Endodermal cell (in vitro differentiated cells): ENCODE data around the gene TMEM121. TPM values are rescaled to one million over a fixed set of nuclear protein-coding genes. Genes with fewer than 3 reads are reported as not detected.
"Not testable (repeated sequence)": the region's sequence is repeated elsewhere in the genome, so short reads cannot be mapped to it uniquely, and the experiment has no call there.

Source experiments
- DNase-seq: peaks from one replicate; pipeline ENCODE4 v3.0.0-alpha.2; 2017
- H3K27ac ChIP-seq: 2 replicates; pipeline ENCODE4 v1.5.1; 2013; ENCODE audit warnings: mild to moderate bottlenecking, low read depth, low read length, moderate library complexity
- H3K27me3 ChIP-seq: 2 replicates; pipeline ENCODE4 v1.6.1; 2013; ENCODE audit warnings: mild to moderate bottlenecking, low read length, moderate library complexity; ENCODE audit not compliant: insufficient read depth, control insufficient read depth, poor library complexity, severe bottlenecking
- H3K36me3 ChIP-seq: 2 replicates; pipeline ENCODE4 v1.7.0; 2013; ENCODE audit warnings: mild to moderate bottlenecking, low read length, moderate library complexity; ENCODE audit not compliant: control insufficient read depth, insufficient read depth
- H3K4me1 ChIP-seq: one replicate; pipeline ENCODE4 v1.7.0; 2013; ENCODE audit warnings: low read length; ENCODE audit not compliant: control insufficient read depth, insufficient read depth
- H3K4me3 ChIP-seq: 2 replicates; pipeline ENCODE4 v1.5.1; 2013; ENCODE audit warnings: mild to moderate bottlenecking, low read length, moderate library complexity
- H3K9ac ChIP-seq: 2 replicates; pipeline ENCODE4 v1.6.1; 2013; ENCODE audit warnings: mild to moderate bottlenecking, low read length, moderate library complexity; ENCODE audit not compliant: poor library complexity, severe bottlenecking; ENCODE audit errors: extremely low read depth
- H3K9me3 ChIP-seq: 2 replicates; pipeline ENCODE4 v1.6.1; 2013; ENCODE audit warnings: mild to moderate bottlenecking, low read length, moderate library complexity; ENCODE audit not compliant: control insufficient read depth
- H3K27ac Mint-ChIP-seq: 2 replicates; pipeline ENCODE4 v1.8.0; 2020; ENCODE audit warnings: mixed read lengths
- H3K27me3 Mint-ChIP-seq: 2 replicates; pipeline ENCODE4 v1.8.0; 2021; ENCODE audit warnings: mild to moderate bottlenecking, mixed read lengths; ENCODE audit not compliant: insufficient read depth
- H3K36me3 Mint-ChIP-seq: 2 replicates; pipeline ENCODE4 v1.8.0; 2020; ENCODE audit warnings: low read depth, mixed read lengths
- H3K4me1 Mint-ChIP-seq: 2 replicates; pipeline ENCODE4 v1.8.0; 2020; ENCODE audit warnings: mixed read lengths
- H3K4me3 Mint-ChIP-seq: 2 replicates; pipeline ENCODE4 v1.8.0; 2020; ENCODE audit warnings: mild to moderate bottlenecking, moderate library complexity, mixed read lengths
- H3K9me3 Mint-ChIP-seq: 2 replicates; pipeline ENCODE4 v1.8.0; 2020; ENCODE audit warnings: mild to moderate bottlenecking, mixed read lengths
- CTCF ChIP-seq: fragments of 200-600 bp; sonication (generic); conservative IDR thresholded peaks from 2 replicates; pipeline ENCODE4 v1.5.0; 2021; ENCODE audit warnings: antibody characterized with exemption, mild to moderate bottlenecking
- WGBS, 2 experiments: methylation state at CpG; one replicate each; pipeline versions ENCODE4 v1.1.5 to v1.1.7; 2013; ENCODE audit warnings: missing lambda C conversion rate in 2 of 2, mixed read lengths in 1 of 2; ENCODE audit not compliant: insufficient coverage in 1 of 2, insufficient read length in 1 of 2; 5-methylcytosine and 5-hydroxymethylcytosine counted together
- total RNA-seq, 2 donors: library from RNA; stranded (reverse); fragmentation: NEBNext Ultra II Directional in 1 of 2; extraction: Animal tissue kit (Norgen Biotek cat#: 25700) in 1 of 2; gene quantifications; 2 replicates in 1 of 2; 3 replicates in 1 of 2; pipeline ENCODE4 v1.2.1, GENCODE V29; 2021

The TMEM121 gene
- total RNA-seq, 2 donors from 2014 or later = 0.29 to 1.5 TPM

GRCh38 chr14:105540811-105541210 is 14.4 kb downstream of the TMEM121 start:
- no peaks in the 10 kb centered on the region for H3K27me3 ChIP-seq
- no peak overlapping the region for H3K27ac Mint-ChIP-seq
- WGBS, 2 experiments = 72 to 80% methylated on average over 5 to 9 of the region's 9 CpGs
- H3K9ac ChIP-seq = no peak overlapping the region
- no peak for DNase-seq
- peaks cover 82% of the 10 kb centered on the region for H3K9me3 Mint-ChIP-seq
- H3K4me1 ChIP-seq = no peaks in the 10 kb centered on the region
- H3K4me1 Mint-ChIP-seq = no peaks in the 10 kb centered on the region
- no peak overlapping the region for H3K4me3 ChIP-seq
- H3K27me3 Mint-ChIP-seq = peaks cover 7% of the 10 kb centered on the region
- no peak overlapping the region for H3K27ac ChIP-seq
- peaks cover 17% of the 10 kb centered on the region for H3K9me3 ChIP-seq
- H3K36me3 ChIP-seq = no peaks in the 10 kb centered on the region
- no peaks in the 10 kb centered on the region for H3K36me3 Mint-ChIP-seq
- H3K4me3 Mint-ChIP-seq = no peak overlapping the region
- no peak for TF ChIP-seq CTCF

- H3K27me3 ChIP-seq = no peaks in the 10 kb centered on the region
- Mint-ChIP-seq H3K27me3 (peaks cover 5% of the 10 kb centered on the region), H3K27ac (no peak overlapping the region), H3K36me3 (no peaks in the 10 kb centered on the region), H3K9me3 (peaks cover 76% of the 10 kb centered on the region), H3K4me3 (no peak overlapping the region), H3K4me1 (no peaks in the 10 kb centered on the region)
- WGBS, 2 experiments = 84 to 88% methylated on average over 9 to 19 of the region's 19 CpGs
- no peak overlapping the region for H3K9ac ChIP-seq
- no peak overlapping the region for H3K4me3 ChIP-seq
- no peak for TF ChIP-seq CTCF
- H3K9me3 ChIP-seq = peaks cover 17% of the 10 kb centered on the region
- DNase-seq = no peak
- no peaks in the 10 kb centered on the region for H3K4me1 ChIP-seq
- H3K36me3 ChIP-seq = no peaks in the 10 kb centered on the region
- no peak overlapping the region for H3K27ac ChIP-seq
These were observed 15.0 kb downstream of the TMEM121 start for GRCh38 chr14:105541218-105541875.

GRCh38 chr14:105545676-105546075 is 19.3 kb downstream of the TMEM121 start:
- not testable (repeated sequence) for H3K4me1 ChIP-seq, H3K4me3 Mint-ChIP-seq, H3K36me3 Mint-ChIP-seq, H3K27me3 ChIP-seq, H3K4me1 Mint-ChIP-seq, DNase-seq, H3K27ac ChIP-seq, H3K27ac Mint-ChIP-seq, H3K4me3 ChIP-seq, H3K36me3 ChIP-seq, H3K27me3 Mint-ChIP-seq, H3K9ac ChIP-seq
- H3K9me3 ChIP-seq = peaks cover 27% of the 10 kb centered on the region
- H3K9me3 Mint-ChIP-seq = peaks cover 76% of the 10 kb centered on the region
- WGBS, 2 experiments = no CpG with 5 or more reads among the region's 1 CpG

- peaks cover 73% of the 10 kb centered on the region for H3K9me3 Mint-ChIP-seq
These were observed 20.0 kb downstream of the TMEM121 start for GRCh38 chr14:105546410-105546809.

GRCh38 chr14:105547072-105547471 is 20.7 kb downstream of the TMEM121 start:
- H3K36me3 Mint-ChIP-seq, DNase-seq, H3K36me3 ChIP-seq, H3K27me3 Mint-ChIP-seq, H3K4me1 Mint-ChIP-seq, H3K27me3 ChIP-seq, H3K4me1 ChIP-seq, H3K4me3 ChIP-seq, H3K27ac ChIP-seq, H3K9ac ChIP-seq, H3K27ac Mint-ChIP-seq, H3K4me3 Mint-ChIP-seq: not testable (repeated sequence)
- peaks cover 74% of the 10 kb centered on the region for H3K9me3 Mint-ChIP-seq
- WGBS, 2 experiments = 87% methylated on average over 10 of the region's 24 CpGs; no CpG with 5 or more reads in 1 of the 2 experiments
- peaks cover 27% of the 10 kb centered on the region for H3K9me3 ChIP-seq

More at GRCh38 chr14:105546410-105546809, 20.0 kb downstream of the TMEM121 start:
- peaks cover 27% of the 10 kb centered on the region for H3K9me3 ChIP-seq
- H3K4me1 ChIP-seq, H3K4me3 Mint-ChIP-seq, H3K9ac ChIP-seq, H3K27me3 Mint-ChIP-seq, H3K4me3 ChIP-seq, H3K27me3 ChIP-seq, DNase-seq, H3K27ac Mint-ChIP-seq, H3K4me1 Mint-ChIP-seq, H3K36me3 ChIP-seq, H3K36me3 Mint-ChIP-seq, H3K27ac ChIP-seq: not testable (repeated sequence)
- 83% methylated on average over 1 of the region's 20 CpGs; no CpG with 5 or more reads in 1 of the 2 experiments for WGBS, 2 experiments
